ENCODE measurements around the gene GATAD2A. TPM values are rescaled to one million over a fixed set of nuclear protein-coding genes. Genes with fewer than 3 reads are reported as not detected.
"Not testable (repeated sequence)": the region's sequence is repeated elsewhere in the genome, so short reads cannot be mapped to it uniquely, and the experiment has no call there.

Gene GATAD2A
- total RNA-seq, 4 donors from 2014 or later = 17.7 to 51.4 (median 40.1) TPM

DNA sequence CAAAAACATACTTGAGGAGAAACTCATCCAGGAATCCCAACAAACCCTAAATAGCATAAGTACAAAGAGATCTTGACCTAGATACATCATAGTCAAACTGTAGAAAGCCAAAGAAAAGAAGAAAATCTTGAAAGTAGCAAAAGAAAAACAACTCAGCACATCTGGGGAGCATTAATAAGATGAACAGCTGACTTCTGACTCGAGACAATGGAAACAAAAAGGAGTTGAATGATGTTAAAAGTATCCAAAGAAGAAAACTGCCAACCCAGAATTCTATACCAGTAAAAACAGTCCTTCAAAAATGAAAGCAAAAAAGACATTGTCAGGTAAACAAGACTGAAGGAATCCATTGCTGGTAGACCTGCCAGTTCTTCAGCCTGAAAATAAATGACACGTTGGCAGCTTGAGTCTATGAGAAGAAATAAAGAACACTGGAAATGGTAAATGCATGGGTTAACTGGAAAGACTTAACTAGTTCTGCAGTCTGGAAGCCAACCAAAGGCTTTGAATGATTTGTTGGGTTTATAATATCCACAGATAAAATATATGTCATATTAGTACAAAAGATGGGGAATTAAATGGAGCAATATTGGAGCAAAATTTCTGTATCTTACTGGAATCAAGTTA is 63.1 kb downstream of the GATAD2A start:
- TF ChIP-seq CTCF (IDR thresholded peaks at IDR 0.05 in 4 of 5, conservative IDR thresholded peaks at IDR 0.05 in 1 of 5) = no peak
- intact Hi-C loops (cut with DNase I; ENCODE audit: low total_unique reads) (no loop called here), in situ Hi-C loops (cut with MboI; ENCODE audit: low sequenced_read_pairs in 4 of 4) (no loop called here)
- no peaks in the 10 kb centered on the region for H3K27me3 ChIP-seq
- DNase-seq (no peak), ATAC-seq (no peak)
- H3K4me1 ChIP-seq = peaks cover 16 to 23% of the 10 kb centered on the region in 2 donors
- H3K4me3 ChIP-seq = no peak overlapping the region
- H3K36me3 ChIP-seq = peaks cover 0 to 34% of the 10 kb centered on the region in 2 donors
- H3K9me3 ChIP-seq = peaks cover 0 to 16% (median 0%) of the 10 kb centered on the region in 3 donors
- H3K27ac ChIP-seq = no peak overlapping the region

DNA sequence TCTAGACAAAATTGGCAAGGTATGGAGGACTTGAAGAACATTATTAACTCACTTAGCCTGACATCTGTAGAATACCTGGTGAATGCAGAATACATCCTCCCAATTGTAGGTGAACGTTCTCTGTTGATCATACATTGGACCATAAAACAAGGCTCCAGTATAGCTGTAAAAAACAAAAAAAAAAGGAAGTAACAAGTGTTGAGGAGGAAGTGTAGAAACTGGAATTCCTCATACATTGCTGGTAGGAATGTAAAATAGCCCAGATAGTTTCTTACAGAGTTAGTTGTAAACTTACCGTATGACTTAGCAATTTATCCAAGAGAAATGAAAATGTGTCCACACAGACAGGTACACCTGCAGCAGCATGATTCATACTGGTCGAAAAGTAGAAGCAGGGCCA is 65.1 kb downstream of the GATAD2A start:
- TF ChIP-seq POLR2A (IDR thresholded peaks at IDR 0.05) (no peak), CTCF (IDR thresholded peaks at IDR 0.05 in 4 of 5, conservative IDR thresholded peaks at IDR 0.05 in 1 of 5) (no peak)
- H3K9me3 ChIP-seq = peaks cover 0 to 16% (median 0%) of the 10 kb centered on the region in 3 donors
- intact Hi-C loops (cut with DNase I; ENCODE audit: low total_unique reads) = no loop called here
- H3K36me3 ChIP-seq = peaks cover 0 to 29% of the 10 kb centered on the region in 2 donors
- no peak for ATAC-seq
- DNase-seq = no peak
- no peaks in the 10 kb centered on the region for H3K27me3 ChIP-seq
- H3K4me1 ChIP-seq = peaks cover 18 to 24% of the 10 kb centered on the region in 2 donors
- no peak overlapping the region for H3K27ac ChIP-seq
- in situ Hi-C loops (cut with MboI; ENCODE audit: low sequenced_read_pairs in 4 of 4) = no loop called here
- no peak overlapping the region for H3K4me3 ChIP-seq

DNA sequence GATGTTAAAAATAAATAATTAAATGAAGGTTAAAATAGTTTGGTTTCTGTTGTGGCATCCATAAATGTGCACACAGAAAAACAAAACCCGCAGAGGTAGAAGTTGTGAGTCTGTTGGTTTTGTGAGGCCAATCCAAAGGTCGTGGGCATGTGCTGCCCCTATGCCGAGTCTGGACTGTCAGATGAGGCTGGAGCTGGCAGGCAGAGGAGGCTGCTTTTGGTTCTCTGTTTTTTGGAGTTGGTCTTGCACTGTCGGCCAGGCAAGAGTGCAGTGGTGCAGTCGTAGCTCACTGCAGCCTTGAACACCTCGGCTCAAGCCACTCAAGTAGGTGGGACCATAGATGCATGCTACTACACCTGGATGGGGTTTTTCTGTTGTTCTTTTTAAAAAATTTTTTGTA is 66.2 kb downstream of the GATAD2A start:
- DNase-seq (no peak), ATAC-seq (no peak)
- Histone ChIP-seq H3K27me3 (no peaks in the 10 kb centered on the region), H3K9me3 (peaks cover 0 to 16% (median 0%) of the 10 kb centered on the region in 3 donors), H3K4me3 (no peak overlapping the region), H3K27ac (no peak overlapping the region), H3K4me1 (peaks cover 26 to 29% of the 10 kb centered on the region in 2 donors), H3K36me3 (peaks cover 0 to 18% of the 10 kb centered on the region in 2 donors)
- TF ChIP-seq POLR2A (IDR thresholded peaks at IDR 0.05) = no peak
- TF ChIP-seq CTCF (IDR thresholded peaks at IDR 0.05 in 4 of 5, conservative IDR thresholded peaks at IDR 0.05 in 1 of 5) = no peak
- in situ Hi-C loops (cut with MboI; ENCODE audit: low sequenced_read_pairs in 4 of 4) = no loop called here
- intact Hi-C loops (cut with DNase I; ENCODE audit: low total_unique reads) = no loop called here

DNA sequence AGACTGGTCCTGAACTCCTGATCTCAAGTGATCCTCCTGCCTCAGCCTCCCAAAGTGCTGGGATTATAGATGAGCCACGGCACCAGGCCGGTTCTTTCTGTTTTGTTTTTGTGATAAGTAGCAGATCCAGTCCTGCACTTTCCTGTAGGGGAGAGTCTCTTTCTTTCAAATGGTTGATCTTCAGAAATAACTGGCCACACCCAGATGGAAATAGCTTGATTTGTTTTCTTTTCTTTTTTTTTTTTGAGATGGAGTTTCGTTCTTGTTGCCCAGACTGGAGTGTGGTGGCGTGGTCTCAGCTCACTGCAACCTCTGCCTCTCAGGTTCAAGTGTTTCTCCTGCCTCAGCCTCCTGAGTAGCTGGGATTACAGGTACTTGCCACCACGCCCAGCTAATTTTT is 66.6 kb downstream of the GATAD2A start:
- Histone ChIP-seq H3K4me1 (peaks cover 29% of the 10 kb centered on the region in 2 donors), H3K9me3 (peaks cover 0 to 16% (median 0%) of the 10 kb centered on the region in 3 donors), H3K36me3 (peaks cover 0 to 15% of the 10 kb centered on the region in 2 donors)
- in situ Hi-C loops (cut with MboI; ENCODE audit: low sequenced_read_pairs in 4 of 4); H3K4me3 ChIP-seq; DNase-seq; intact Hi-C loops (cut with DNase I; ENCODE audit: low total_unique reads); H3K27ac ChIP-seq; ATAC-seq; H3K27me3 ChIP-seq: not testable (repeated sequence)

GRCh38 chr19:19475015-19475765 is 69.7 kb downstream of the GATAD2A start:
- TF ChIP-seq CTCF (IDR thresholded peaks at IDR 0.05 in 4 of 5, conservative IDR thresholded peaks at IDR 0.05 in 1 of 5) (no peak), POLR2A (IDR thresholded peaks at IDR 0.05) (no peak)
- in situ Hi-C loops (cut with MboI; ENCODE audit: low sequenced_read_pairs in 4 of 4) (no loop called here), intact Hi-C loops (cut with DNase I; ENCODE audit: low total_unique reads) (no loop called here)
- ATAC-seq = peak in 1 of 2 donors; percentile 76
- Histone ChIP-seq H3K36me3 (no peaks in the 10 kb centered on the region), H3K9me3 (no peaks in the 10 kb centered on the region), H3K27me3 (no peaks in the 10 kb centered on the region), H3K4me1 (peaks cover 29 to 36% of the 10 kb centered on the region in 2 donors), H3K27ac (peak overlapping the region; percentile 38 to 64 (median 58)), H3K4me3 (no peak overlapping the region)
- peak in 1 of 2 donors; percentile 40 for DNase-seq
